Activated CD8-positive, alpha-beta memory T cell treated with anti-CD3 and anti-CD28 coated beads, Interleukin-2, amount 50 U/mL, for 4 hours (primary cell): ENCODE data around the gene UBE2G1.
"Not testable (repeated sequence)": the region's sequence is repeated elsewhere in the genome, so short reads cannot be mapped to it uniquely, and the experiment has no call there.

Source experiments
- DNase-seq: peaks from one replicate; pipeline ENCODE4 v3.0.0-alpha.2; 2020

The UBE2G1 gene, protein sequence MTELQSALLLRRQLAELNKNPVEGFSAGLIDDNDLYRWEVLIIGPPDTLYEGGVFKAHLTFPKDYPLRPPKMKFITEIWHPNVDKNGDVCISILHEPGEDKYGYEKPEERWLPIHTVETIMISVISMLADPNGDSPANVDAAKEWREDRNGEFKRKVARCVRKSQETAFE

DNA sequence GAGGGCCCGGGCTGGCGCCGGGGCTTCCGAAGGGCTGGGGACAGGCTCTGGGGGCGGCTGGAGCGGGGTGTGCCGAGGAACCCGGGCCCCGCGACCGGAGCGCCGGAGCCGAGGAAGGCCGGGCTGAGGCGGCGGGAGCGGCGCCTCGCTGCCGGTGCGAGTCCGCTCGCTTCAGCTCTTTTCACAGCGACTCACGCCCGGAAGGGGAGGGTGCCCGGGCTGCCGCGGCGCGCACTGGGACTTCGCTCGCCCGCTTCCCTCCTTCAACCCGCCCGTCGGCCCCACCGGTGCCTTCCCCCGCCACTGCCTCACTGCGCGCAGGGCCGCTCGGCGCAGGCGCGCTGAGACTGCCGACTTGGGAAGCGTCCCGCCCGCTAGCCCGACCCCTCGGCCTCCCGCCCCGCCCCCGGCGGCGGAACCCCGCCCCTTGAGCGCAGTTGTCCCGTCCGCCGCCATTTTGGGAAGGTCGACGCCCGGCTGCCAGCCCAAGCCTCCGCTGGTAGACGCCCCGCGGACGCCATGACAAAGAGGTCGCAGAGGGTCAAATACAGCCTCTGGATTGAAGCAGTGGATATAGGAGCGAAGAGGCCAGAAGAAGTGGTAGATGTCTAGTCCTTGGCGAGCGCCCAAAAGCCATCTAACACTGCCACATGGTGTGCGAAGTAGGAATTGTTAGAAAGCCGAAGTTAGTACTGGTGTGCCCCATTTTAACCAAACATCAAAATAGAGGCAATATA, at the start of gene UBE2G1:
Gene UBE2G1 (minus strand): TSS at position 349 of the 737 bp plus-strand sequence. CDS start 359 bp downstream, outside the sequence.
- peak; percentile 99 for DNase-seq

DNA sequence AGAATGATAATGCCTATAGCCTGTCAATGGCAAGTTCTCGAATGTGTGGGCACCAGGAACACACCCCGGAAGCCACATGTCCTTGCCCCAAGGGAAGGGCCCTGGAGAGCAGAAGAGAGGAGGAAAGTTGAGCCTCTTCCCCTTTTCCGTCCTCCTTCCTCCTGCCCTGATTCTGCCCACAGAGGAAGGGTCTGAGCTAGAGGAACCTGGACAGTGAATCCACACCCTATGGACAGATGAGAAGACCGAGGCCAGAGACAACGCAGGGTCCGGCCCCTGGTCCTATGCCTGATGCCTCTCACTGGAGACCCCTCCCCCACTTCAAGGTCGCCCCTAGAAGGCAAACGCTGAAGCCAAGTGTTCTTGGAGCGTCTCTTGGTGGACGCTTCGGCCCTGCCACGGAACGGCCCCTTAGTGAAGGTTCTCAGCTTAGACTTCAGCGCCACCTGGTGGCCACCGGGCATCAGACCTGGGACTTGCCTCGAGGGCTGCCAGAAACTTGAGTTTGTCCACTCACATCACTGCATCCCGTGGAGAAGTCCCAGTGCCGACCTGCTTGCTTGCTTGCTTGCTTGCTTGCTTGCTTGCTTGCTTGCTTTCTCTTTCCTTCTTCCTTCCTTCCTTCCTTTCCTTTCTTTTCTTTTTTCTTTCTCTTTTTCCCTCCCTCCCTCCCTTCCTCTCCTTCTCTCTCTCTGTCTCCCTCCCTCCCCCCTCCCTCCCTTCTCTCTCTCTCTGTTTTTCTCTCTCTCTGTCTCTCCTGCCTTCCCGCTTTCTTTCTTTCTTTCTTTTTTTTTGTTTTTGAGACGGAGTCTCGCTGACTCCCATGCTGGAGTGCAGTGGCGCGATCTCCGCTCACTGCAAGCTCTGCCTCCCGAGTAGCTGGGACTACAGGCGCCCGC, 46.7 kb upstream of the UBE2G1 start:
- peak; percentile 92 for DNase-seq

DNA sequence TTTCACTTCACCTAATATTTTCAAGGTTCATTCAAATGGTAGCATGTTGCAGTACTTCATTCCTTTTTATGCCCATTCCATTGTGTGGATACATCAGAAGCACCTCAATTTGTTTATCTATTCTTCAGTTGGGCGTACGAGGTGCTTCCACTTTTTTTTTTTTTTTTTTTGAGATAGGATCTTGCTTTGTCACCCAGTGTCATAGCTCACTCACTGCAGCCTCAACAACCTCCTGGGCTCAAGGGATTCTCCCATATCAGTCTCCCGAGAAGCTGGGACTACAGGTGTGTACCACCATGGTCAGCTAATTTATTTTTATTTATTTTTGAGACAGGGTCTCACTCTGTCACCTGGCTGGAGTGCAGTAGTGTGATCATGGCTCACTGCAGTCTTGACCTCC, 44.7 kb upstream of the UBE2G1 start:
- DNase-seq = no peak

DNA sequence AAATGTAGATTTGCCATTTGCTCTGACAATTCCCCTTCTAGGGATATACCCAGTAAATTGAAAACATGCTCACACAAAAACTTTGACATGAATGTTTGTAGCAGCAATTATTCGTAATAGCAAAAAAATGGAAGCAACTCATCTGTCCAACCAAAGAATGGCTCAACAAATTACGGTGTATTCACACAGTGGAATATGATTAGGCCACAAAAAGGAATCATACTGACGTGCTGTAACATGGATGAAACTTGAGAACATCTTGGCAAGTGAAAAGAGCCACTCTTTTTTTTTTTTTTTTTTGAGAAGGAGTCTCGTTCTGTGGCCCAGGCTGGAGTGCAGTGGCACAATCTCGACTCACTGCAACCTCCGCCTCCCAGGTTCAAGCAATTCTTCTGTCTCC, 43.2 kb upstream of the UBE2G1 start:
- no peak for DNase-seq

DNA sequence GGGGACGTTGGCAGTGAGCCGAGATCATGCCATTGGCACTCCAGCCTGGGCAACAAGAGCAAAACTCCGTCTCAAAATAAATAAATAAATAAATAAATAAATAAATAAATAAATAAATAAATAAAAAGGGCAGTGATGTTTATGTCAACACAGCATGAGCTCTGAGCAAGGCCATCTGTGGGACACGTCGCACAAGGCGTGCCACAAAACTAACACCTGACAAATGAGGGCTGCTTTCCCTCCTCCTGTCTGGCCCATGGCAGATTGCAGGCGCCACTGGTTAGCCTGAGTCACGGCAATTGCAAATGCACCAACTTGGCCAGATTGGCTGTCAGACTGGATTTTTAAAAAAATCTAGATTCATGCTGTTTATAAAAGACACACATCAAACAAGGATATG, 41.4 kb upstream of the UBE2G1 start:
- no peak for DNase-seq

DNA sequence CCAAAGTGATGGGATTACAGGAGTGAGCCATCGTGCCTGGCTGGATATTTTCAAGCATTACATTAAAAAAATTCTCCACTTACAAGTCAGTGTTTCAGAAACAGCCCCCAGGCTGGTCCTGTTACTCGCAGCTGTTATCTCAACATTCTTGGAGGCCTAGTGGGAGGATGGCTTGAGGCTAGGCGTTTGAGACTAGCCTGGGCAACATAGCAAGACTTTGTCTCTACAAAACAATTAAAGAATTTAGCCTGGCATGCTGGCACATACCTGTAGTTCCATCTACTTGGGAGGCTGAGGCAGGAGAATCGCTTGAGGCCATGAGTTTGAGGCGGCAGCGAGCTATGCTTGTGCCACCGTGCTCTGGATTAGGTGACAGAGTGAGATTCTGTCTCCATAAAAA, 40.7 kb upstream of the UBE2G1 start:
- no peak for DNase-seq

DNA sequence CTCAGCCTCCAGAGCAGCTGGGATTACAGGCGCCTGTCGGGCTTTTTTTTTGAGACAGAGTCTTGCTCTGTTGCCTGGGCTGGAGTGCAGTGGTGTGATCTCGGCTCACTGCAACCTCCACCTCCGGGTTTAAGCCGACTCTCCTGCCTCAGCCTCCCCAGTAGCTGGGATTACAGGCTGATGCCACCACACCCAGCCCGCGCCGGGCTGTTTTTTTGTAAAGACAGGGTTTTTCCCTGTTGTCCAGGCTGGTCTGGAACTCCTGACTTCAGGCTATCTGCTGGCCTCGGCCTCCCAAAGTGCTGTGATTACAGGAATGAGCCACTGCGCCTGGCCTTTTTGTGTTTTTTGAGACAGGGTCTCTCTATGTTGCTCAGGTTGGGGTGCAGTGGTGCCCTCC, 39.9 kb upstream of the UBE2G1 start:
- no peak for DNase-seq

DNA sequence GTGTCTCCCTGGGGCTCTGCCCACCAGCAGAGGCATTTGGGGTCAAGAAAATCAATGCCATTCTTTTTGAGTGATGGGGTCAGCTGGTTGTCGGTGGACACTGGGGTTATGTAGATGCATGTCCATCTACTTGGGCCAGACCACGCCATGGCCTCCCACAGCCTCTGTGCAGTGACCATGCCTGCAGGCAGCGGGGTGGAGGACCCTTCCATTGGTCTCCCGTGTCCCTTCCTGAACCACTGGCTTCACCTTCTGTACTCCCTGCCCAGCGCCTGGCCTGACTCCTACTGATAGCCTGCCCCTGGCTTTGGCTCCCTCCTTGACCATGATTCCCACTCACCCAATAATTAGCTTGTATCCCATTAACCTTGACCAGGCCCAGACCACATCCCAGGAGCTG, 39.2 kb upstream of the UBE2G1 start:
- DNase-seq = no peak

DNA sequence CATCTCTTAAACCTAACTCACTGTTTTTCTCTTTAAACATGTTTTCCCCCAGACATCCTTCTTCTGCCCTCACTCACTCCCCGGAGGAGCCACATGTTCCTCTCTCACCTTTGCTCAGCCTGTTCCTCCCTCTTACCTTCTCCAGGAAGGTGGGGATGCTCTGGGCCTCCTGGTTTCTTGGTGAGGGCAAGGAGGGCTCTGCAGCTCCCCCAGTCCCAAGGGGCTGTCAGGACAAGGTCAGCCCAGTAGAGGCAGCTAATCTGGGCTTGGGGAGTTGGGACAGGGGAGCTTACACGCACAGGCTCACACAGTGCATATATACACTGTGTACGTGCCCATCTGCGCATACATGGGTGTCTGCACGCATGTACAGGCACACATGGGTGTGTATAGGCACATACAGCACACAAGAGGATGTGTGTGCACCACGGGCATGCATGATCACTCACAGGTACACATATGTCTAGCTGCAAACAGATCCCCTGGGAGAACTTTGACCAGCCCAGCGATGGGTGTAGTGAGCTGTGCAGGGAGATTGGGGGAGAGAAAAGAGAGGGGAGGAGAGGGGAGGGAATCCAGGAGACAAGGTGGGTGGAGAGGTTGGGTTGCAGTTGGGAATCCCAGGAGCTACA, 38.7 kb upstream of the UBE2G1 start:
- DNase-seq = no peak

DNA sequence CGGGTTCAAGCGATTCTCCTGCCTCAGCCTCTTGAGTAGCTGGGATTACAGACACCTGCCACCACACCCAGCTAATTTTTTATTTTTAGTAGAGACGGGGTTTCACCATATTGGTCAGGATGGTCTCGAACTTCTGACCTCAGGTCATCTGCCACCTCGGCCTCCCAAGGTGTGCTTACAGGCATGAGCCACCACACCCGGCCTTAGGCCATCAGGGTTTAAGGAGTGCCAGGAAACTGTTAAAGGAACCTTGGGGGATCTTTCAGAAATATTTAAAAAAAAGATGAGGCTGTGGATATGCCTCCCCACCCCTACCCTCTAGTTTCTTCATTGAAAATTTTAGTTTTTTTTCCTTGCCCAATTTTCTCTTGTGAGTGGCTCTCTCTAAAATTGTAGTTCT, 31.4 kb upstream of the UBE2G1 start:
- DNase-seq = no peak

DNA sequence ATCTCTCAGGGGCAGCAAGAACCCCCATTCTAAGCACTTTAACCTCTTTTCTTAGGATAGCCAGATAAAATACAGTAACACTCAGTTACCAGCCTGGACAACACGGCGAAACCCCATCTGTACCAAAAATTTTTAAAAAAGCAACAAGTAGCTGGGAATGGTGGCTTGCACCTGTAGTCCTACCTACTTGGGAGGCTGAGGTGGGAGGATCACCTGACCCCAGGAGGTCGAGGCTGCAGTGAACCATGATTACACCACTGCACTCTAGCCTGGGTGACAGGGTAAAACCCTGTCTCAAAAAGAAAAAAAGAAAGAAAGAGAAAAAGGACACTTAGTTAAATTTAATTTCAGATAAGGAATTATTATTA, 28.6 kb upstream of the UBE2G1 start:
- DNase-seq = no peak

DNA sequence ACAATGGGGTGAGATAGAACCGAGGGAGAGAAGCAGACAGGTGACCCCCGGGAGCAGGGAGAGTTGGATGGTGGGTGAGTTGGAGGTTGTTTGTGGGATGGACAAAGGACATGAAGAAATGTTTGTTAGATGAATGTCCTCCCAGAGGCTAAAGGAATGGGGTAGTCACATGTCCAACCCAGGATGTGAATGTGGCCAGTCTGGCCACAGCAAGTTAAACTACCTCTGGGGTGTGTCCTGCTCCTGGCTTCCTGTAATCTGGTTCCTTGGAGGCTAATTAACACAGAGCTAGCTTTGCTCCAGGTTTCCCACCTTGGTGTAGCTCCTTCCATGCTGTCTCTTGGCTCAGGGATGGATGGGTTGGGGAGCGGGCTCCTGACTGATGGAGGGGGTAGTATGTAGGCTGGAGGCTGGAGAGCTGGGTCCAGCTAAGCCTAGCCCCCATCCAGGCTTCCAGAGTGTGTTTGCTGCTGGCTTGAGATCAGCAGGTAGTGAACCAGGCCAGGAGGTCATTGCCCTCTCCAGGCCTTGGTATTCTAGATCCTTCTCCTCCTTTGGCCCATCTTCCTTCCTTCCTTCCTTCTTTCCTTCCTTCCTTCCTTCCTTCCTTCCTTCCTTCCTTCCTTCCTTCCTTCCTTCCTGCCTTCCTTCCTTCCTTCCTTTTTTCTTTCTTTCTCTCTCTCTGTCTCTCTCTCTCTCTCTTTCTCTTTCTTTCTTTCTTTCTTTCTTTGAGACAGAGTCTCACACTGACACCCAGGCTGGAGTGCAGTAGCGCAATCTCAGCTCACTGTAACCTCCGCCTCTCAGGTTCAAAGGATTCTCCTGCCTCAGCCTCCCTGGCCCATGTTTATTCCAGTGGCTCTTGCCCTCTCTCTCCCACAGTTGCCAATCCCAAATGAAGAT, 28.0 kb upstream of the UBE2G1 start:
- DNase-seq = no peak

DNA sequence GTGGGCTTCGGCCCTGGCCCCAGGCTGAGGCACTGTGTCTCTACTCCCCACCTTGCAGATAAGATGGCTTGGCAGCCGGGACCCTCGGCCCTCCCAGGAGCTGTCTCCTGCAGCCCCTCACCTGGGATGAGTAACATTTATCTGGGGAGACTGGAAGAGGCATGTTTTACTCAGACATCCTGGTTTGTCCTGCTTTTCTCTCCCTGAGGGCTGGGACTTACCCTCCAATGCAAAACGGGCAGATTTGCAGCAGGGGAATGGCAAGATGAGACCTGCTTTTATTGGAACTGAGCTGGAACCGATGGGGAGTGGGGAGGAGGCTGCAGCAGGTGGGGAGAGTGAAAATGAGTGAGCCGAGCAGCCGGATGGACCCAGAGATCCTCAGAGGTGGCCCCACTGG, 27.3 kb upstream of the UBE2G1 start:
- no peak for DNase-seq

DNA sequence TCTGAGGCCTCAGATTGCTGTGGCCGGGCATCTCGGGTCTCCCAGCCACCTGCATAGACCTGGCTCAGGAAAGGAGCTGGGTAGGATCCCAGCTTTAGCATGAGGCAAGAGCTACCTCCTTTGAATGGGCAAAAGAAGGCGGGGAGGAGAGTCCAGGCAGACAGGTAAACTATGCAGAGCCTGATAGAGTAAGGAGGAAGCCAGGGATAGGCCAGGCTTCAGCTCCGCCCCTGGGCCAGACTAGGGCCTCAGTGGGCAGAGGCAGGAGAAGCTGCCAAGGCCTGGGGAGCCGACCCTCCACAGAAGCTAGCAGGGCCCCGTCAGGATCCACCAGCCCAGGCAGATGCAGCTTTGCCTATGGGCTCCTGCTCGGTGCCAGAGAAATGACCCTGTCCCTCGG, 22.6 kb upstream of the UBE2G1 start:
- no peak for DNase-seq

DNA sequence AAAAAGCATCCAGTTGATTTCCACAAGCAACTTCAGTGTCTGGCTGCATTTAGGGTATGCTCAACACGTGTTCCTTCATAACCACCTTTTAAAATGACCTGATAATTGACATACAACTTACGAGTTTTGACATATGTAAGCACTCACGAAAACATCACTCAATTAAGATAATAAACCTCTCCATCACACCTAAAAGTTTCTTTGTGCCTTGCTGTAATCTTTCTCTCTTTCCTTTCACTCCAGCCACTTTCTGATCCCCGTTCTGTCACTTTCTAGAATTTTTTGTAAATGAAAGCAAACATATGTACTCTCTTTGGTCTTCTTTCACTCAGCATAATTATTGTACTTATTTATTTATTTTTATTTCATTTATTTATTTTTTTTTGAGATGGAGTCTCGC, 20.7 kb upstream of the UBE2G1 start:
- no peak for DNase-seq

DNA sequence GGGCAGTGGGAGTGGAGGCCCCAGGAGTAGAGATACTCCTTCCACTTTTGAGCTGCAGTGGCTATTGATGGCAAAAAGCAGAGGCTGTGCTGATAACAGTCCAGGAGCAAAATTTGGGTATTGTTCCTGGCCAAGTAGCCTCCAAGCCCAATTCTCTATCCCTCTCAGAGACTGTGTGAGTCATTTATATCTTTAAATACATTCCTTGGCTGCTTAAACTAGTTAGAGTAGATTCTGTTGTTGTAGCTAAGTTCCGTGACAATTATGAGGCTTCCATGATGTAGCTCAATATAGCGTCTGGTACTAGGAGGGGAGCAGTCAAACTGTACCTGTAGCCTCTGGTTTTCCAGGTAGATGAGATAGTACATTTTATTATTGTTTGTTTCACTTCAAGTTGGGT, 19.9 kb upstream of the UBE2G1 start:
- DNase-seq = no peak

DNA sequence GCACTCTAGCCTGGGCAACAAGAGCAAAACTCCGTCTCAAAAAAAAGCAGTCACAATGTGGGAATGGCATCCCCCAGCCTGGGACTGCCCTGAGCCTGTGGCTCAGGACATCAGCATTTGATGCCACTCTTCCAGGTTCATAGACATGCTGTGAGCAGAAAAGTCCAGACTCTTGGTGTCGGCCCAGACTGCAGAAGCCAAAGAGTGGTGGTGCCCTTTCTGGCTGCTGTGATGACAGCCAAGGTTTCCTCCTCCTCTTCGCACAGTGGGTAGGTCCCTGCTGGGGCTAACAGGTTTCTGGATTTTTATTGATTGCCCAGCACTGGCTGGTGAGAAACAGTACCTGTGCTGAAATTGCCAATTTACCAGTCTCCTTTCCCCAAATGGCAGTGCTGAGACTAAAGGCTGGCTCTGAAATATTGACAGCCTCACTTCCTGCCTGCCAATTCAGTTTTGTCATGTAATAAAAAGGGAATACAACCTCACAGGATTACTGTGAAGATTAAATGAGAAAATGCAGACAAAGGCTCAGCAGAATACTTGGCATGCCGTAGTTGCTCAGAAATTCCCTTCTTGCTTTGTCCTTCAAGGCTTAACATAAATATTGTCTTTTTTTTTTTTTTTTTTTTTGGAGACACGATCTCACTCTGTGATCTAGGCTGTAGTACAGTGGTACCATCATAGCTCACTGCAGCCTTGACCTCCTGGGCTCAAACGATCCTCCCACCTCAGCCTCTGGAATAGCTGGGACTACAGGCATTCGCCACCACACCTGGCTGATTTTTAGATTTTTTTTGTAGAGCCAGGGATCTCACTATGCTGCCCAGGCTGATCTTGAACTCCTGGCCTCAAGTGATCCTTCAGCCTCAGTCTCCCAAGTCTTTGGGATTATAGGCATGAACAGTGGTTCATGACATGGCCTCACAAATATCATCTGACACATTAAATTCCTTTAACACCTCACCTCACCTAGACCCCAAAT, 15.5 kb upstream of the UBE2G1 start:
- no peak for DNase-seq

DNA sequence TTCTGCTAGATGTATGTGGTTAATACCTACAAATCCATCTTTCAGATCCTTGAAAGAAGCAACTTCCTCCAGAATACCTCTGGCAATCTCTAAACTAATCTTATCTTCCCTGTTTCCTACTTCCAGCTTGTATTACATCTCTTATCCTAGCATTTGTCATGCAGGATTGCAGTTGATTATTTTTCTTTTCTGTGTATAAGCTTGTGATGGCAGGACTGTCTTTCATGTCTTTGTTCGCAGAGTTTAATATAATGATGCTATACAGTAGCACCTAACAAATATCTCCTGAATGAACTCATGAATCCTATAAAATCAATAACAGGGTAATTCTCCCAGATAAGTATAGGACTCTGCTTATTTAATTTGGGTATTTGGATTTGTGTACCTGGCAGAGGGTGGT, 12.2 kb upstream of the UBE2G1 start:
- DNase-seq = no peak

DNA sequence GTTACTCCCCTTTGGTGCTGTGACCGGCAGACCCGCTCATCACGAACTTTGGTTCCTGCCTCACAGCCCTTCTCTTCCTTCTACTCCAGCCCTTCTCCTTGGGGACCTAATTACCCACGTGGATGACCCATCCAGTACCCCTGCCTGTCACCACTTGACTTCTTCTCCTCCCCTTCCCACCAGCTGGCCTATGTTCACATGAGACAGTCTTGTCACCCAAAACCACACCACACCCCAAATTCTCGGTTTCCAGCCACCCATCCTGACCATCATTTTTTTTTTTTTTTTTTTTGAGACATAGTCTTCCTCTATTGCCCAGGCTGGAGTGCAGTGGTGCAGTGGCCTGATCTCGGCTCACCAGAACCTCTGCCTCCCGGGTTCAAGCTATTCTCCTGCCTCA, 10.8 kb upstream of the UBE2G1 start:
- DNase-seq = not testable (repeated sequence)

DNA sequence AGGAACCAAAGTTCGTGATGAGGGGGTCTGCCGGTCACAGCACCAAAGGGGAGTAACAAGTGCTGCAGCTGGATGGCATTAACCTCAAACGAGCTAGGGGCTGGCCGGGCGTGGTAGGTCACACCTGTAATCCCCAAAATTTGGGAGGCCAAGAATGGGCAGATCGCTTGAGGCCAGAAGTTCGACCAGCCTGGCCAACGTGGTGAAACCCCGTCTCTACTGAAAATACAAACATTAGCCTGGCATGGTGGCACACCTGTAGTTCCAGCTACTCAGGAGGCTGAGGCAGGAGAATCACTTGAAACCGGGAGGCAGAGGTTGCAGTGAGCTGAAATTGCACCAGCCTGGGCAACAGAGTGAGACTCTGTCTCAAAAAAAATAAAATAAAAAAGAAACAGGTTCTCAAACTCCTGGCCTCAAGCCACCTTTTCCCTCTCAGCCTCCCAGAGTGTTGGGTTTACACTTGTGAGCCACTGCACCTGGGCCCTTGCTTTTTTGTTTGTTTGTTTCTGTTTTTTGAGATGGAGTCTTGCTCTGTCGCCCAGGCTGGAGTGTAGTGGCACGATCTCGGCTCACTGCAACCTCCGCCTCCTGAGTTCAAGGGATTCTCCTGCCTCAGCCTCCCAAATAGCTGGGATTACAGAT, 9.4 kb upstream of the UBE2G1 start:
- DNase-seq = not testable (repeated sequence)
